Sigmoid colon (tissue), 4 donors: ENCODE measurements around the gene SPNS2.

Source experiments
- EP300 ChIP-seq, 4 donors: sonication (generic); formaldehyde crosslinking; IDR thresholded peaks; one replicate each; pipeline ENCODE4 v1.6.1; 2017; ENCODE audit warnings: antibody characterized with exemption in 4 of 4
- POLR2AphosphoS5 ChIP-seq, 4 donors: sonication (generic); formaldehyde crosslinking; IDR thresholded peaks; one replicate each; pipeline ENCODE4 v1.6.1; 2017; ENCODE audit warnings: antibody characterized with exemption in 4 of 4
- TF ChIP-seq, protein P1 (sequence below), 4 experiments: fragments of 450-650 bp in 3 of 4; fragments of 200-600 bp in 1 of 4; IDR thresholded peaks; one replicate each; pipeline ENCODE4 v1.5.1; 2016 to 2019; ENCODE audit warnings: antibody characterized with exemption in 4 of 4, mild to moderate bottlenecking in 3 of 4, moderate library complexity in 2 of 4

DNA sequence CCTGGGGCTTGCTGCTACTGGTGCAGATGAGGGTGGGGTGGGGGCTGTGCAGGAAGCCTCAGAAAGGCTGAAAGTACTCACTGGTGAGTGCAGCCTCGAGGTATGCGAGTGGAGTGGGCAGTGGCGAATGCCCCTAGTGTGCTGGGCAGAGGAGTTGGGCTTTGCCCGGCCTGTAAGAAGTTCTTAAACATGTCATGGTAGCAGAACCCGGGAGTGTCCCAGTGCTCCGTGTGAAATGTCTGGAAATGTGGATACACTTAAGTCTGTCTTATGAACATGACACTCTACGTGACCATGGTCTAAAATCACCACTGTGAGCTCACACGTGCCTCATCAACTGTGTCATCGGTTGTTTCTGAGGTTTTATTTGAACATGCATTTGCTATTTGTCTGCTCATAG lies 87.4 kb downstream of the SPNS2 start:
- TF ChIP-seq, protein P1, sequence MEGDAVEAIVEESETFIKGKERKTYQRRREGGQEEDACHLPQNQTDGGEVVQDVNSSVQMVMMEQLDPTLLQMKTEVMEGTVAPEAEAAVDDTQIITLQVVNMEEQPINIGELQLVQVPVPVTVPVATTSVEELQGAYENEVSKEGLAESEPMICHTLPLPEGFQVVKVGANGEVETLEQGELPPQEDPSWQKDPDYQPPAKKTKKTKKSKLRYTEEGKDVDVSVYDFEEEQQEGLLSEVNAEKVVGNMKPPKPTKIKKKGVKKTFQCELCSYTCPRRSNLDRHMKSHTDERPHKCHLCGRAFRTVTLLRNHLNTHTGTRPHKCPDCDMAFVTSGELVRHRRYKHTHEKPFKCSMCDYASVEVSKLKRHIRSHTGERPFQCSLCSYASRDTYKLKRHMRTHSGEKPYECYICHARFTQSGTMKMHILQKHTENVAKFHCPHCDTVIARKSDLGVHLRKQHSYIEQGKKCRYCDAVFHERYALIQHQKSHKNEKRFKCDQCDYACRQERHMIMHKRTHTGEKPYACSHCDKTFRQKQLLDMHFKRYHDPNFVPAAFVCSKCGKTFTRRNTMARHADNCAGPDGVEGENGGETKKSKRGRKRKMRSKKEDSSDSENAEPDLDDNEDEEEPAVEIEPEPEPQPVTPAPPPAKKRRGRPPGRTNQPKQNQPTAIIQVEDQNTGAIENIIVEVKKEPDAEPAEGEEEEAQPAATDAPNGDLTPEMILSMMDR (IDR thresholded peaks at IDR 0.05) = no peak
- TF ChIP-seq EP300 (IDR thresholded peaks at IDR 0.05) = no peak
- no peak for TF ChIP-seq POLR2AphosphoS5 (IDR thresholded peaks at IDR 0.05)
